HEK293 (cell line): ENCODE data around the gene OR2T10.

Experiments used
- CTCF ChIP-seq: fragments of 450-650 bp; formaldehyde crosslinking; IDR thresholded peaks from 2 replicates; pipeline ENCODE4 v1.5.1; 2016; ENCODE audit warnings: missing biosample characterization, missing genetic modification characterization
- GLI4 ChIP-seq: fragments of 450-650 bp; formaldehyde crosslinking; IDR thresholded peaks from 2 replicates; pipeline ENCODE4 v1.5.1; 2016; ENCODE audit warnings: missing biosample characterization, missing genetic modification characterization
- GLIS1 ChIP-seq: fragments of 450-650 bp; formaldehyde crosslinking; IDR thresholded peaks from 2 replicates; pipeline ENCODE4 v1.5.1; 2016; ENCODE audit warnings: missing biosample characterization, missing genetic modification characterization
- SETDB1 ChIP-seq: IDR thresholded peaks from one replicate; pipeline ENCODE4 v1.6.1; 2017; ENCODE audit warnings: mild to moderate bottlenecking, low read length, moderate library complexity, mixed read lengths; ENCODE audit not compliant: insufficient read length
- ZBTB26 ChIP-seq: fragments of 450-650 bp; formaldehyde crosslinking; optimal IDR thresholded peaks from 2 replicates; pipeline ENCODE3; 2016; ENCODE audit warnings: missing biosample characterization, mild to moderate bottlenecking, missing genetic modification characterization
- ZBTB7A ChIP-seq: fragments of 450-650 bp; formaldehyde crosslinking; IDR thresholded peaks from 2 replicates; pipeline ENCODE4 v1.5.1; 2016; ENCODE audit warnings: low read depth, missing biosample characterization, missing genetic modification characterization
- ZNF140 ChIP-seq: fragments of 450-650 bp; formaldehyde crosslinking; IDR thresholded peaks from 2 replicates; pipeline ENCODE4 v1.5.1; 2016; ENCODE audit warnings: missing biosample characterization, missing genetic modification characterization
- ZNF146 ChIP-seq: fragments of 450-650 bp; formaldehyde crosslinking; IDR thresholded peaks from 2 replicates; pipeline ENCODE4 v1.5.1; 2016; ENCODE audit warnings: missing biosample characterization, missing genetic modification characterization
- ZNF362 ChIP-seq: fragments of 450-650 bp; formaldehyde crosslinking; IDR thresholded peaks from 2 replicates; pipeline ENCODE4 v1.5.1; 2016; ENCODE audit warnings: missing biosample characterization, missing genetic modification characterization
- ZNF391 ChIP-seq: fragments of 450-650 bp; formaldehyde crosslinking; IDR thresholded peaks from 2 replicates; pipeline ENCODE4 v1.5.1; 2016; ENCODE audit warnings: low read depth, missing biosample characterization, missing genetic modification characterization, borderline replicate concordance
- ZNF416 ChIP-seq: fragments of 450-650 bp; formaldehyde crosslinking; IDR thresholded peaks from 2 replicates; pipeline ENCODE4 v1.5.1; 2016; ENCODE audit warnings: missing biosample characterization, missing genetic modification characterization
- ZNF48 ChIP-seq: fragments of 450-650 bp; formaldehyde crosslinking; IDR thresholded peaks from 2 replicates; pipeline ENCODE4 v1.5.1; 2016; ENCODE audit warnings: missing biosample characterization, missing genetic modification characterization
- ZSCAN23 ChIP-seq: fragments of 450-650 bp; formaldehyde crosslinking; IDR thresholded peaks from 2 replicates; pipeline ENCODE4 v1.5.1; 2016; ENCODE audit warnings: missing biosample characterization, missing genetic modification characterization

- TF ChIP-seq ZNF140 (no peak), ZNF362 (tag by site-specific recombination) (no peak), ZNF48 (tag by site-specific recombination) (no peak), ZNF416 (tag by site-specific recombination) (no peak), CTCF (tag by site-specific recombination) (no peak), ZNF391 (tag by site-specific recombination) (no peak), GLI4 (tag by site-specific recombination) (no peak), SETDB1 (no peak), ZSCAN23 (tag by site-specific recombination) (no peak), ZBTB7A (tag by site-specific recombination) (no peak), GLIS1 (no peak), ZBTB26 (tag by site-specific recombination) (no peak), ZNF146 (tag by site-specific recombination) (no peak)
These were observed 27.7 kb upstream of the OR2T10 start for GRCh38 chr1:248625166-248625565.
